Upper lobe of left lung (tissue), 6 donors: ENCODE data around the gene PLD3. TPM values are rescaled to one million over a fixed set of nuclear protein-coding genes. Genes with fewer than 3 reads are reported as not detected.

Experiments
- ATAC-seq, 2 donors: fragments of 200-7000 bp; cut with Tn5 transposase; one replicate each; pipeline ENCODE4 v1.9.1; 2022; ENCODE audit warnings: mild to moderate bottlenecking in 2 of 2, moderate library complexity in 2 of 2; ENCODE audit not compliant: low FRiP score in 2 of 2
- DNase-seq, 2 donors: peaks; one replicate each; pipeline ENCODE4 v3.0.0-alpha.2; 2019 to 2020
- H3K27ac ChIP-seq, 4 donors: fragments of 200-600 bp; sonication (generic); one replicate each; pipeline ENCODE4 v1.5.1; 2016 to 2019
- H3K27me3 ChIP-seq, 4 donors: fragments of 200-600 bp; sonication (generic); one replicate each; pipeline ENCODE4 v1.5.1; 2017 to 2019
- H3K36me3 ChIP-seq, 4 donors: fragments of 200-600 bp; sonication (generic); one replicate each; pipeline ENCODE4 v1.5.1; 2016 to 2019
- H3K4me1 ChIP-seq, 4 donors: fragments of 200-600 bp; sonication (generic); one replicate each; pipeline ENCODE4 v1.5.1; 2018 to 2019
- H3K4me3 ChIP-seq, 4 donors: fragments of 200-600 bp; sonication (generic); one replicate each; pipeline ENCODE4 v1.5.1; 2017 to 2019; ENCODE audit warnings: mild to moderate bottlenecking in 2 of 4, moderate library complexity in 1 of 4
- H3K9me3 ChIP-seq, 4 donors: fragments of 200-600 bp; sonication (generic); one replicate each; pipeline ENCODE4 v1.5.1; 2018 to 2019
- CTCF ChIP-seq, 6 experiments: fragments of 450-650 bp in 4 of 6; fragments of 200-600 bp in 2 of 6; sonication (generic) in 2 of 6; IDR thresholded peaks; one replicate each; pipeline ENCODE4 v1.5.1; 2016 to 2019; ENCODE audit warnings: antibody characterized with exemption in 6 of 6
- EP300 ChIP-seq, 4 donors: sonication (generic); formaldehyde crosslinking; IDR thresholded peaks; one replicate each; pipeline ENCODE4 v1.5.1; 2017; ENCODE audit warnings: antibody characterized with exemption in 4 of 4, control low read depth in 2 of 4
- POLR2A ChIP-seq, 4 donors: fragments of 450-650 bp; IDR thresholded peaks; one replicate each; pipeline ENCODE4 v1.5.1; 2016 to 2017; ENCODE audit warnings: antibody characterized with exemption in 4 of 4, mild to moderate bottlenecking in 2 of 4
- POLR2AphosphoS5 ChIP-seq, 2 donors: sonication (generic); formaldehyde crosslinking; IDR thresholded peaks; one replicate each; pipeline ENCODE4 v1.5.1; 2017; ENCODE audit warnings: antibody characterized with exemption in 2 of 2
- WGBS, 2 donors: methylation state at CpG; one replicate each; pipeline ENCODE4 v1.1.5; 2017 to 2018; 5-methylcytosine and 5-hydroxymethylcytosine counted together
- total RNA-seq, 6 donors: library from RNA; depleted of rRNA in 4 of 6; stranded (reverse); fragments of >200 nt in 4 of 6; gene quantifications; one replicate each; pipeline versions ENCODE4 v1.1.0 to v1.2.1, GENCODE V29; 2016 to 2021
- donor health status: DM: no; HTN: no; CAD: no; lungs with moderate emphysema.
- donor health status: DM: no; HTN: yes; CAD: no; lungs with severe emphysema.

PLD3 gene
- total RNA-seq, 6 donors from 2014 or later: 257 to 710 (median 470) TPM

DNA sequence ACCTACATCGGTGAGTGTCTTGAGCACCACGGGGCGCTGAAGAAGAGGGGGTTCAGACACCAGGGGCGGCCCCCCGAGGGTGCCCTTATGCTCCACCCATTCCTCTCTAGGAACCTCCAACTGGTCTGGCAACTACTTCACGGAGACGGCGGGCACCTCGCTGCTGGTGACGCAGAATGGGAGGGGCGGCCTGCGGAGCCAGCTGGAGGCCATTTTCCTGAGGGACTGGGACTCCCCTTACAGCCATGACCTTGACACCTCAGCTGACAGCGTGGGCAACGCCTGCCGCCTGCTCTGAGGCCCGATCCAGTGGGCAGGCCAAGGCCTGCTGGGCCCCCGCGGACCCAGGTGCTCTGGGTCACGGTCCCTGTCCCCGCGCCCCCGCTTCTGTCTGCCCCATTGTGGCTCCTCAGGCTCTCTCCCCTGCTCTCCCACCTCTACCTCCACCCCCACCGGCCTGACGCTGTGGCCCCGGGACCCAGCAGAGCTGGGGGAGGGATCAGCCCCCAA lies 29.4 kb downstream of the PLD3 start:
- Histone ChIP-seq H3K4me1 (no peaks in the 10 kb centered on the region), H3K9me3 (no peaks in the 10 kb centered on the region), H3K36me3 (peaks cover 17 to 71% (median 50%) of the 10 kb centered on the region in 4 donors), H3K27ac (no peak overlapping the region), H3K4me3 (no peak overlapping the region), H3K27me3 (no peaks in the 10 kb centered on the region)
- 86 to 90% methylated on average over 11 to 25 of the region's 25 CpGs for WGBS, 2 donors
- no peak for TF ChIP-seq EP300 (IDR thresholded peaks at IDR 0.05)
- TF ChIP-seq CTCF (IDR thresholded peaks at IDR 0.05): no peak
- no peak for TF ChIP-seq POLR2A (IDR thresholded peaks at IDR 0.05)
- TF ChIP-seq POLR2AphosphoS5 (IDR thresholded peaks at IDR 0.05): no peak
- peak in 1 of 2 donors; percentile 76 for DNase-seq
- no peak for ATAC-seq

GRCh38 chr19:40378509-40378908 lies 30.0 kb downstream of the PLD3 start:
- no peak for TF ChIP-seq CTCF (IDR thresholded peaks at IDR 0.05)
- TF ChIP-seq EP300 (IDR thresholded peaks at IDR 0.05): no peak
- TF ChIP-seq POLR2A (IDR thresholded peaks at IDR 0.05): no peak
- no peak for TF ChIP-seq POLR2AphosphoS5 (IDR thresholded peaks at IDR 0.05)
- Histone ChIP-seq H3K36me3 (peaks cover 15 to 65% (median 46%) of the 10 kb centered on the region in 4 donors), H3K4me3 (no peak overlapping the region), H3K4me1 (no peaks in the 10 kb centered on the region), H3K27ac (no peak overlapping the region), H3K27me3 (no peaks in the 10 kb centered on the region), H3K9me3 (no peaks in the 10 kb centered on the region)
- DNase-seq: no peak
- ATAC-seq: no peak
- no CpG with 5 or more reads among the region's 2 CpGs for WGBS, 2 donors

GRCh38 chr19:40379446-40380198 lies 31.1 kb downstream of the PLD3 start:
- TF ChIP-seq CTCF (IDR thresholded peaks at IDR 0.05) (no peak), POLR2A (IDR thresholded peaks at IDR 0.05) (no peak), POLR2AphosphoS5 (IDR thresholded peaks at IDR 0.05) (no peak), EP300 (IDR thresholded peaks at IDR 0.05) (no peak)
- Histone ChIP-seq H3K27ac (no peak overlapping the region), H3K4me3 (no peak overlapping the region), H3K9me3 (no peaks in the 10 kb centered on the region), H3K36me3 (peaks cover 8 to 54% (median 37%) of the 10 kb centered on the region in 4 donors), H3K27me3 (no peaks in the 10 kb centered on the region), H3K4me1 (no peaks in the 10 kb centered on the region)
- DNase-seq (no peak), ATAC-seq (no peak)
- WGBS, 2 donors: 86 to 89% methylated on average over 7 to 11 of the region's 11 CpGs

DNA sequence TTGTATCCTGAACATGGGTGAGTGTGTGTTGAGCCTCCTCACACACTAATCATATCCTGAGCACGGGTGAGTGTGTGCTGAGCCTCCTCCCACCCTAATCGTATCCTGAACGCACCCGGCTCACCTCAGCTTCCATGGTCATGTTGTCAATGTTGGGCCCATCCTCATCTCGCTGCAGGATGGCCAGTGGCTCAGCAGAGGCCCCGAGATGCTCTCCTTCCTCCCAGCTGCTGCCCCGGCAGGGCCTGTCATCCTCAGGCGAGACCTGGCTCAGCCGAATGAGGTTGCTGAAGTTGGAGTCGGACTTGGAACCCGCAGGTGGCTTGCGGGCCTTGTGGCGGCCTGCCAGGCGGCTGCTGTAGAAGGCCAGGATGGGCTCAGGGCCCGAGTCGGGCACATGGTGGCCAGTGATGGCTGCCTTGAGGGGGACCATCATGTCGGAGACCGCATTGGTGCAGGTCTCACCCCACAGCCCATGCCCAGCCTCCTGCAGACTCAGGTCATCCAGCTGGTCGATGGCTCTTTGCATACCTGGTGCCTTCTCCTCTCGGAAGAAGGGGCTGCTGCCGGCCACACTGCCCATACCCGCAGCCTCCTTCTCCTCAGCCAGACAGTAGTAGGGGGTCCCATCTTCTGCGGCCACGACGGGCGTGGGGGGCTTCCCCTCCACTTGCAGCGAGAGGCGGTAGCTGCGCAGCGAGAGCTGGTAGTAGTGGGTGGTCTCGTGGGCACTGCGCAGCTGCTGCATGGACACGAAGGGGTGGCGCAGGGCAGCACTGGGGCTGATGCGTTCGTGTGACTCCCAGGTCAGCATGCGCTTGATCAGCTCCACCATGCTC lies 31.9 kb downstream of the PLD3 start:
- H3K9me3 ChIP-seq: no peaks in the 10 kb centered on the region
- DNase-seq (peak in 1 of 2 donors; percentile 78), ATAC-seq (no peak)
- TF ChIP-seq POLR2AphosphoS5 (IDR thresholded peaks at IDR 0.05) (no peak), EP300 (IDR thresholded peaks at IDR 0.05) (no peak), CTCF (IDR thresholded peaks at IDR 0.05) (no peak), POLR2A (IDR thresholded peaks at IDR 0.05) (no peak)
- no peaks in the 10 kb centered on the region for H3K27me3 ChIP-seq
- no peak overlapping the region for H3K4me3 ChIP-seq
- WGBS, 2 donors: 89 to 90% methylated on average over 19 to 33 of the region's 37 CpGs
- H3K4me1 ChIP-seq: no peaks in the 10 kb centered on the region
- H3K27ac ChIP-seq: no peak overlapping the region
- H3K36me3 ChIP-seq: peaks cover 5 to 46% (median 30%) of the 10 kb centered on the region in 4 donors
